Measurements from ENCODE around the gene BEAN1.

The BEAN1 gene

GRCh38 chr16:66399930-66400329 lies 27.2 kb upstream of the BEAN1 start:
- no peak overlapping the region for H3K9ac ChIP-seq (ENCODE audit: low read length)
- no peaks in the 10 kb centered on the region for H3K4me1 ChIP-seq (ENCODE audit: insufficient read depth, low read length)
- no peak overlapping the region for H3K4me3 ChIP-seq (ENCODE audit: low read depth in 1 of 2, low read length in 2 of 2)
- H3K27ac ChIP-seq (ENCODE audit: low read depth, low read length): no peak overlapping the region
- H3K27me3 ChIP-seq (ENCODE audit: control insufficient read depth in 1 of 2, insufficient read depth in 2 of 2, low read length in 2 of 2): no peaks in the 10 kb centered on the region
- no peaks in the 10 kb centered on the region for H3K9me3 ChIP-seq (ENCODE audit: low read length)
- H3K36me3 ChIP-seq (ENCODE audit: insufficient read depth, low read length): no peaks in the 10 kb centered on the region

- Histone ChIP-seq H3K4me1 (ENCODE audit: insufficient read depth, low read length) (no peaks in the 10 kb centered on the region), H3K9me3 (ENCODE audit: low read length) (no peaks in the 10 kb centered on the region), H3K27ac (ENCODE audit: low read depth, low read length) (no peak overlapping the region), H3K27me3 (ENCODE audit: control insufficient read depth in 1 of 2, insufficient read depth in 2 of 2, low read length in 2 of 2) (no peaks in the 10 kb centered on the region), H3K9ac (ENCODE audit: low read length) (no peak overlapping the region), H3K4me3 (ENCODE audit: low read depth in 1 of 2, low read length in 2 of 2) (no peak overlapping the region), H3K36me3 (ENCODE audit: insufficient read depth, low read length) (no peaks in the 10 kb centered on the region)
These were observed 26.4 kb upstream of the BEAN1 start for GRCh38 chr16:66400503-66401380.

- Histone ChIP-seq H3K4me3 (ENCODE audit: low read depth in 1 of 2, low read length in 2 of 2) (no peak overlapping the region), H3K27me3 (ENCODE audit: control insufficient read depth in 1 of 2, insufficient read depth in 2 of 2, low read length in 2 of 2) (peaks cover 0 to 4% of the 10 kb centered on the region in 2 donors), H3K9me3 (ENCODE audit: low read length) (no peaks in the 10 kb centered on the region), H3K36me3 (ENCODE audit: insufficient read depth, low read length) (no peaks in the 10 kb centered on the region), H3K27ac (ENCODE audit: low read depth, low read length) (no peak overlapping the region), H3K4me1 (ENCODE audit: insufficient read depth, low read length) (peaks cover under 1% of the 10 kb centered on the region), H3K9ac (ENCODE audit: low read length) (no peak overlapping the region)
These were observed 25.5 kb upstream of the BEAN1 start for GRCh38 chr16:66401610-66402009.

- Histone ChIP-seq H3K4me3 (ENCODE audit: low read depth in 1 of 2, low read length in 2 of 2) (no peak overlapping the region), H3K9ac (ENCODE audit: low read length) (no peak overlapping the region), H3K36me3 (ENCODE audit: insufficient read depth, low read length) (no peaks in the 10 kb centered on the region), H3K27ac (ENCODE audit: low read depth, low read length) (no peak overlapping the region), H3K4me1 (ENCODE audit: insufficient read depth, low read length) (peaks cover 6% of the 10 kb centered on the region), H3K9me3 (ENCODE audit: low read length) (no peaks in the 10 kb centered on the region), H3K27me3 (ENCODE audit: control insufficient read depth in 1 of 2, insufficient read depth in 2 of 2, low read length in 2 of 2) (peaks cover 2 to 4% of the 10 kb centered on the region in 2 donors)
These were observed 24.9 kb upstream of the BEAN1 start for GRCh38 chr16:66402166-66402565.

- no peaks in the 10 kb centered on the region for H3K9me3 ChIP-seq (ENCODE audit: low read length)
- peaks cover 4% of the 10 kb centered on the region in 2 donors for H3K27me3 ChIP-seq (ENCODE audit: control insufficient read depth in 1 of 2, insufficient read depth in 2 of 2, low read length in 2 of 2)
- H3K36me3 ChIP-seq (ENCODE audit: insufficient read depth, low read length): no peaks in the 10 kb centered on the region
- H3K4me1 ChIP-seq (ENCODE audit: insufficient read depth, low read length): peaks cover 6% of the 10 kb centered on the region
- H3K27ac ChIP-seq (ENCODE audit: low read depth, low read length): no peak overlapping the region
- no peak overlapping the region for H3K4me3 ChIP-seq (ENCODE audit: low read depth in 1 of 2, low read length in 2 of 2)
- no peak overlapping the region for H3K9ac ChIP-seq (ENCODE audit: low read length)
These were observed 24.4 kb upstream of the BEAN1 start for GRCh38 chr16:66402591-66403230.

- Histone ChIP-seq H3K27ac (ENCODE audit: low read depth, low read length) (no peak overlapping the region), H3K36me3 (ENCODE audit: insufficient read depth, low read length) (no peaks in the 10 kb centered on the region), H3K4me1 (ENCODE audit: insufficient read depth, low read length) (peaks cover 6% of the 10 kb centered on the region), H3K27me3 (ENCODE audit: control insufficient read depth in 1 of 2, insufficient read depth in 2 of 2, low read length in 2 of 2) (peaks cover 4% of the 10 kb centered on the region in 2 donors), H3K9ac (ENCODE audit: low read length) (no peak overlapping the region), H3K9me3 (ENCODE audit: low read length) (no peaks in the 10 kb centered on the region), H3K4me3 (ENCODE audit: low read depth in 1 of 2, low read length in 2 of 2) (no peak overlapping the region)
These were observed 23.5 kb upstream of the BEAN1 start for GRCh38 chr16:66403531-66404145.

- Histone ChIP-seq H3K4me1 (ENCODE audit: insufficient read depth, low read length) (peaks cover 6% of the 10 kb centered on the region), H3K9ac (ENCODE audit: low read length) (no peak overlapping the region), H3K27me3 (ENCODE audit: control insufficient read depth in 1 of 2, insufficient read depth in 2 of 2, low read length in 2 of 2) (peaks cover 4% of the 10 kb centered on the region in 2 donors), H3K36me3 (ENCODE audit: insufficient read depth, low read length) (no peaks in the 10 kb centered on the region), H3K4me3 (ENCODE audit: low read depth in 1 of 2, low read length in 2 of 2) (no peak overlapping the region), H3K27ac (ENCODE audit: low read depth, low read length) (no peak overlapping the region), H3K9me3 (ENCODE audit: low read length) (no peaks in the 10 kb centered on the region)
These were observed 21.9 kb upstream of the BEAN1 start for GRCh38 chr16:66405057-66405783.

GRCh38 chr16:66406534-66407221 lies 20.4 kb upstream of the BEAN1 start:
- Histone ChIP-seq H3K36me3 (ENCODE audit: insufficient read depth, low read length) (no peaks in the 10 kb centered on the region), H3K4me1 (ENCODE audit: insufficient read depth, low read length) (peaks cover 6% of the 10 kb centered on the region), H3K27me3 (ENCODE audit: control insufficient read depth in 1 of 2, insufficient read depth in 2 of 2, low read length in 2 of 2) (peaks cover 4% of the 10 kb centered on the region in 2 donors), H3K9me3 (ENCODE audit: low read length) (no peaks in the 10 kb centered on the region), H3K4me3 (ENCODE audit: low read depth in 1 of 2, low read length in 2 of 2) (peak overlapping the region; percentile 38 to 62), H3K9ac (ENCODE audit: low read length) (peak overlapping the region; percentile 21), H3K27ac (ENCODE audit: low read depth, low read length) (no peak overlapping the region)

GRCh38 chr16:66408163-66409048 lies 18.7 kb upstream of the BEAN1 start:
- no peaks in the 10 kb centered on the region for H3K9me3 ChIP-seq (ENCODE audit: low read length)
- peaks cover 4% of the 10 kb centered on the region in 2 donors for H3K27me3 ChIP-seq (ENCODE audit: control insufficient read depth in 1 of 2, insufficient read depth in 2 of 2, low read length in 2 of 2)
- no peak overlapping the region for H3K4me3 ChIP-seq (ENCODE audit: low read depth in 1 of 2, low read length in 2 of 2)
- no peak overlapping the region for H3K9ac ChIP-seq (ENCODE audit: low read length)
- no peaks in the 10 kb centered on the region for H3K36me3 ChIP-seq (ENCODE audit: insufficient read depth, low read length)
- no peak overlapping the region for H3K27ac ChIP-seq (ENCODE audit: low read depth, low read length)
- peaks cover 6% of the 10 kb centered on the region for H3K4me1 ChIP-seq (ENCODE audit: insufficient read depth, low read length)

GRCh38 chr16:66409156-66409555 lies 17.9 kb upstream of the BEAN1 start:
- H3K9ac ChIP-seq (ENCODE audit: low read length): no peak overlapping the region
- H3K4me1 ChIP-seq (ENCODE audit: insufficient read depth, low read length): peaks cover 6% of the 10 kb centered on the region
- H3K27ac ChIP-seq (ENCODE audit: low read depth, low read length): no peak overlapping the region
- peaks cover 4% of the 10 kb centered on the region in 2 donors for H3K27me3 ChIP-seq (ENCODE audit: control insufficient read depth in 1 of 2, insufficient read depth in 2 of 2, low read length in 2 of 2)
- no peak overlapping the region for H3K4me3 ChIP-seq (ENCODE audit: low read depth in 1 of 2, low read length in 2 of 2)
- H3K9me3 ChIP-seq (ENCODE audit: low read length): no peaks in the 10 kb centered on the region
- no peaks in the 10 kb centered on the region for H3K36me3 ChIP-seq (ENCODE audit: insufficient read depth, low read length)

Data from muscle layer of colon (tissue), 2 donors.